SU-DHL-6 (cell line): Measurements from ENCODE around the gene MYH8.

ENCODE experiments used
- EZH2phosphoT487 ChIP-seq: fragments of 200-600 bp; sonication (generic), shearing (Covaris generic); conservative IDR thresholded peaks from 2 replicates; pipeline ENCODE4 v1.6.1; 2018; ENCODE audit warnings: mild to moderate bottlenecking, antibody characterized with exemption, low read length, moderate library complexity, mixed read lengths
- TF ChIP-seq, protein P1 (sequence below): fragments of 200-600 bp; sonication (generic); IDR thresholded peaks from one replicate; pipeline ENCODE4 v1.5.1; 2017; ENCODE audit warnings: antibody characterized with exemption, mild to moderate bottlenecking, low read length, moderate library complexity; ENCODE audit not compliant: insufficient read depth, poor library complexity, severe bottlenecking

DNA sequence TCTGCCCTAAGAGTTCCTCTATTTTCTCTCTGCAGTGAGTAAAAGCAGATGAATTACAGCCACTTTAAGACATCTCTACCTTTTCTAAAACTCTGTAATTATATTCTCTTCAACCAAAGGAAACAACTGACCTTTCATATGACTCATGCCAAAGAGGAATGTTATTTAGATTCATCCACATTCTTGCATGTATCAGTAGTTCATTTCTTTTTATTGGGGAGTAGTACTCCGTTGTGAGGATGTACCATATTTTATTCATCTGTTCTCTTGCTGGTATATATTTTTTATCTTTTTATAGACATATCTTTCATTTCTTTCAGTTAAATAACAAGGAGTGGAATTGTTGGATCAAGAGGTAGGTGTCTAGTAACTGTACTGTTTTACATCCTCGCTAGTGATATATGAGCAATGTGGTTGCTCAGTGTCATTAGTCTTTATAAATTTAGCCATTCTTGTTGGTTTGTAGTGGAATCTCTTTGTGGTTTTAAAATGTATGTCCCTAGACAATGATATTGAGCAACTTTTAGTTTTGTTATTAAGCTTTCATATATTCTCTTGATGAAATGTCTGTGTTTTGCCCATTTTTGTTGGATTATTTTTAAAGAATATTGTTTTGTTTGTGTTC is 7.8 kb upstream of the MYH8 start:
- TF ChIP-seq, protein P1, sequence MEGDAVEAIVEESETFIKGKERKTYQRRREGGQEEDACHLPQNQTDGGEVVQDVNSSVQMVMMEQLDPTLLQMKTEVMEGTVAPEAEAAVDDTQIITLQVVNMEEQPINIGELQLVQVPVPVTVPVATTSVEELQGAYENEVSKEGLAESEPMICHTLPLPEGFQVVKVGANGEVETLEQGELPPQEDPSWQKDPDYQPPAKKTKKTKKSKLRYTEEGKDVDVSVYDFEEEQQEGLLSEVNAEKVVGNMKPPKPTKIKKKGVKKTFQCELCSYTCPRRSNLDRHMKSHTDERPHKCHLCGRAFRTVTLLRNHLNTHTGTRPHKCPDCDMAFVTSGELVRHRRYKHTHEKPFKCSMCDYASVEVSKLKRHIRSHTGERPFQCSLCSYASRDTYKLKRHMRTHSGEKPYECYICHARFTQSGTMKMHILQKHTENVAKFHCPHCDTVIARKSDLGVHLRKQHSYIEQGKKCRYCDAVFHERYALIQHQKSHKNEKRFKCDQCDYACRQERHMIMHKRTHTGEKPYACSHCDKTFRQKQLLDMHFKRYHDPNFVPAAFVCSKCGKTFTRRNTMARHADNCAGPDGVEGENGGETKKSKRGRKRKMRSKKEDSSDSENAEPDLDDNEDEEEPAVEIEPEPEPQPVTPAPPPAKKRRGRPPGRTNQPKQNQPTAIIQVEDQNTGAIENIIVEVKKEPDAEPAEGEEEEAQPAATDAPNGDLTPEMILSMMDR, result no peak
- TF ChIP-seq EZH2phosphoT487, result no peak
